Suppressor macrophage (primary cell): ENCODE measurements around the gene TSPAN5.

Source experiments
- DNase-seq, 4 experiments: peaks; one replicate each; pipeline ENCODE4 v3.0.0-alpha.2; 2020 to 2022

The TSPAN5 gene

DNA sequence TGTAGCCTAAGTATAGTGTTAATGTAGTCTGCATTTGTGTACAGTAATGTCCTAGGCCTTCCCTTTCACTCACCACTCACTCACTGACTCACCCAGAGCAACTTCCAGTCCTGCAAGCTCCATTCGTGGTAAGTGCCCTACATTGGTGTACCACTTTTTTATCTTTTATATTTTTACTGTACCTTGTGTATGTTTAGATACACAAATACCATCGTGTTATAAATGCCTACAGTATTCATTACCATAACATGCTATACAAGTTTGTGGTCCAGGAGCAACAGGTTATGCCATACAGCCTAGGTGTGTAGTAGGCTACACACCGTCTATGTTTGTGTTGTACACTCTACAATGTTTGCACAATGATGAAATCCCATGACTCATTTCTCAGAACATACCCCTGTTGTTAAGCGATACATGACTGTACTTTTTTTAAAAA, 15.4 kb downstream of the TSPAN5 start:
- DNase-seq, result no peak

DNA sequence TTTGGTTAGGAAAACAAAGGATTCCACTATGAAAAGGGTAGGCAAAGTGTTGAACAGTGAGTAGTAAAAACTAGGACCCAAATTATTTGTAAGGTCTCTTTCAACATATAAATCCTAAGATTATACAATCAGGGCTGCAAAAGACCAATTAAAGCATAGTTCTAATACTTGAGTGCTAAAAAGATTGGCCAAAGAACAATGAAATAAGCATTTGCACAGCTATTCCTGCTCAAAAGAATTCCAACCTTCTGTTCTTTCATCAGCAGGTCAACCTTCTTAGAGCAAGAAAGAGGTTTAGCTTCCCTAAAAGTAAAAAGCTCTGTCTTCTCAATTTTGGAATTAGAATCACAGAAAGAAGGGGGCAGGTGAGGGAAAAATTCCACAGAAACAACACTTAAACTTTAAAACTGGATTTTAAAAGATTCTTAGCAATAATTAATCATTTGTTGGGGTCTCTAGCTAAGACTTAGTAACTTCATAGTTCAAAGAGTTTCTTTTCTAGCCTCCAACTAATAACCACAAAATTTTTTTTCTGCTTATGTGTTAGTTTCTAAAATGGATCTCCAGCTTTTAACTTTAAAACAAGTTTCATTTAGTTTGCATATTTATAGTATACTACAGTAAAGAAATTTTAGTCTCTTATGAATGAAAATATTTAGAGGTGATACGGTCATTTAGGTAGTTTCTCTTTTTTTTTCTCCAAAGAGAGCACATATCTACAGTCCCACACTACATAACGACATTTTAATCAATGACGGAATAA, 16.3 kb downstream of the TSPAN5 start:
- no peak for DNase-seq

DNA sequence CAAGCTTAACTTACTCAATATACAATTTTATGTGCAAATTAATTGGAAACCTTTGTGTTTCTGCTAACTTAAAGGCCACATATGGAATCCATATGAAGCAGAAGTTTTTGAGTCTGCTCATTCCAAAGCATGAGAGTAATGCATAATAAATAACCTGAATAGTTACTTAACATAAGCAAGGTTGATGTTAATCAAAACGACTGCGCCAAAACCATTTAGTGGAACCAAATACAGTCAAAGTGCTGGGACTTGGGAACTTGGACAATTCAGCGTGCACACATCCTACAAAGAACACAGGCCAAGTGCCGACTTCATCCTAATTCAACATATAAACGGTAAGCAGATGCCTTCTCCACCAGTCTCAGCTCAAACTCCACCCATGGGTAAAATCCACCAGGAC, 17.0 kb downstream of the TSPAN5 start:
- no peak for DNase-seq

DNA sequence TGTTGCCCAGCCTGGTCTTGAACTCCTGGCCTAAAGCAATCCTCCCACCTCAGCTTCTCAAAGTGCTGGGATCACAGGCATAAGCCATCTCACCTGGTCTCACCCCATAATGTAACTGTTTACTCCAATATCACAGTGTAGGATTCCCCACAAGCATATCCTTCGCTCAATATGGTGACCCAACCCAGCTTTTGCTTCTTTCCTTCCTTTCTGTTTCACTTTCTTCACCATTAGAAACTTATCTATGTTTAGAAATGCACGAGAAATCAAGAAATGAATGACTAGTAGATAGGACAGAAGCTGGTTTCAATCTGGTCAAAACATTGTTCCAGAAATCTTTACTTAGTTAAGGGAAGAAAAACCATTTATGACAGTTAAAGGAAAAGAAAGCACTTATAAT, 18.9 kb downstream of the TSPAN5 start:
- DNase-seq, result no peak

DNA sequence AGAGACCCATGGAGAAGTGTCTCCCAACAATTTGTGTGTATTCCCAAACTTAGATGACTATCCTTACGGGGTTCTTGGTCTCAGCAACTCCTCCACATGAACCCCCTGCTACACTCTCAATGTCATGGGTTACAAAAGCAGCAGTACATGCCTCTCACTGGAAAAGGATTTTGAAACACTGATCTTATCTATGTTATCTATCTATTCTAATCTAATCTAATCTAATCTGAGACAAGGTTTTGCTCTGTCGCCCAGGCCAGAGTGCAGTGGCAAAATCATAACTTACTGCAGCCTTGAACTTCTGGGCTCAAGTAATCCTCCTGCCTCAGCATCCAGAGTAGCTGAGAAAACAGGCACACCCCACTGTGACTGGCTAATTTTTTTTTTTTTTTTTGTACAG, 19.3 kb downstream of the TSPAN5 start:
- DNase-seq, result no peak

DNA sequence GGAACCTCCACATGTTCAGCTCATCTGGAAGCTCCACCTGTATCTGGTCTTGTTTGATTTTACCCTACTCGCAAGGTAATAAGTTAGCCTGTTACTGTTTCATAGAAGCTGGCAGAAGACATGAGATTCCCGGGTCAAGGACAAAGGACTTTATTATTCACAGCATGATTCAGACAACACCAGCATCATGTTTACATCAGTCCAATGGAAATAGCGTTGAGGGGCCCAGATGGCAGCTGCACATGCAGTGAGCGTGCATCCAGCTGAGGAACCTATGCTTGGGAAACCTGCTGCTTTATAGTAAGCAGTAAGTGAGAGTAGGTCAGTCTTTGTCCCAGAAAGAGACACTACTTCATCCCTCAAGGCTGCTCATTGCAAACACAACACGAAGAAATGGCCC, 19.8 kb downstream of the TSPAN5 start:
- no peak for DNase-seq

DNA sequence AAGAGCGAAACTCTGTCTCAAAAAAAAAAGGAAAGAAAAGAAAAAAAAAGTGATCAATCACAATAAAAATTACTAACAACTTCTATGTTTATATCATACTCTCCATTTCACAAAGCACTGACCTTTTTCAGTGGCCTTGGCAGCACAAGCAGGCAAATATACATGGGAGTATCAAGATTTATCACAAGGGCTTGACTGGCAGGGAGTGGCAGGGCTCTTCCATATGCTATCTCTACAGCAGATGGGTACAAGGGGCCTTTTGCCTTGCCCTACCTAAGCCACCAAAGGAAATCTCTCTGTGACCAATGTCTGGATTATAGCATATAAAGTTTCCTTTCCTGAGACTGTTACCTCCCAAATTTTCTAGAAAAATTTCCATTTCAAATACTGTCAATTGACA, 24.4 kb downstream of the TSPAN5 start:
- no peak for DNase-seq

DNA sequence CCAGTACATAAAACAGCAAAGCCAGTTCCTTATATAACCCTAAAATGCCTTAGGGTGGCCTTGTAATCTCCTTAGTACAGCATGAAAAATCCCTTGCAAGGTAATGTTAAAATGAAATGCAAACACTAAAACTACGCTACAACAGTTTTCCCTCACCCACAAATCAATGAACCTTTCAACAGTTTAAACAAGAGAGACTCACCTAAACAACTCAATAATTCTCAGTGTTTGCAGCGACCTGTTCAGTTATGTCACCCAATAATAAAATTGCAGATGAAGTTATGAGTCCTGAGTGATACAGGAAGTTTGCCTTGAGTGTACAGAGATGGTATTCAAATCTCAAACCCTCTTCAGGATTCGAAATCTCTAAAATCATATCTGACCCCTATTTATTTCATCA, 25.3 kb downstream of the TSPAN5 start:
- DNase-seq, result no peak

DNA sequence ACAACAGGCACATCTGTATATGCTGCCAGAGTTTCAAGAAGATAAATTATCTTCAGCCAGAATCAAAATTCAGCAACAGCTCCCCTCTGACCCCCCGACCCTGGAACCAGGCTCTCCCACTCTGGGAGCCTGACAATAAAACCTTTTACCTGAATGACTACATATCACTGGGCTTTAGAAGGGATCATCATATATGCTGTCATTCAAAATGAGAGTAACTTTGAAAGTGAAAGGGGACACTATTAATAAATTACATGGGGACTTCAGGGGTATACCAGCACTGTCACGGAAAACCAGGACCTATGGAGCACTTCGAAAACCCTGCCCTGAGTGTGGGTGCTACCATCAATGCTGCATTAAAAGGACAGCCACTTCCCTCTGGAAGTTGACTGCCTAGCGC, 26.2 kb downstream of the TSPAN5 start:
- DNase-seq, result no peak

DNA sequence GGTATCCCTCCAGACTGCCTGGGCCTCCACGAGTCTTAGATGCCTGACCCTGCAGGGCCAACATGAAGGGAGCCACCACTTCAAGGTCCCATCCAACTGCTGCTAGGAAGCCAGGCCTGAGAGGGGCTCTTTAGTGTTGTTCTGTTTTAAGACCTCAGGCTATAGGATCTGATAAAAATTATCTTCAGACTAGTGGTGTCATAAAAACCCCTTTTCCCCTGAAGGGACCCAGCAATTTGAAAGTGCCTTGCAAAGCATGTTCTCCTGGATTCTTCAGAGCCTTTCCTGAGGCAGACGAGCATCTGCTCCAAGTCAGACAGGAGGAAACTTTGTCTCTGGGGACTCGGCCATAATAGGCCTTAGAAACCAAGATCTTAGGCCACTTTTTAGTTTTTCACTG, 26.9 kb downstream of the TSPAN5 start:
- DNase-seq, result no peak

DNA sequence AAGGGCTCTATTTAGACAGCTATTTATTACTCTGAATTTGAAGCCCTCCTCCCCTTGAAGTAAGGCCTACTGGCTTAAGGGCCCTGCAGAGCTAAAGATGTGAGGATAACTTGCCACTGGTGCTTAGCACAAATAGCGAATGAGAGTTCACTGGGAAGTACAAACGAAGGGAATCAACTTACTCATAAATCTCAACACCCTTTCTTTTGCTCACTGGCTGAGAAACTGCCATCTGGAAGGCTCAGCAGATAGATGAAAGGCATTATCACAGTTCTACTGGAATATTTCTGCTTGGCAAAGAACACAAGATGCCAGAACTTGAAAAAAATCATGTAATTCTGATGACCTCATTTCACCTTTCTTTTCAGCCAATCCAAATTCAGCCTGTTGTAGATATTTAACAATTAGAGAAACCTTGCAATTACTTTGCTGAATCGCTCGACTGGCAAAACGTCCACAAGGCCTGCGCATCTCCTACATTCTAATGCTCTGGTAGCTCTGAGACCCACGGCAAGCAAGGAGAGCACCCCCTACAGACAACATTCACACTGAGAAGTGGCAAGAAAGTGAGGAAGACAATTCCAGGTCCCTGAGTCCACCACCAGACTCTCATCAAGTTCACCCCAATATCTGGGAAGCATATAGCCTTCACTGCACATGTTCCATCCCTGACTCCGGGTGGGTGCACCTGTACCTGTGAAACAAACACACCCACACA, 27.5 kb downstream of the TSPAN5 start:
- no peak for DNase-seq

DNA sequence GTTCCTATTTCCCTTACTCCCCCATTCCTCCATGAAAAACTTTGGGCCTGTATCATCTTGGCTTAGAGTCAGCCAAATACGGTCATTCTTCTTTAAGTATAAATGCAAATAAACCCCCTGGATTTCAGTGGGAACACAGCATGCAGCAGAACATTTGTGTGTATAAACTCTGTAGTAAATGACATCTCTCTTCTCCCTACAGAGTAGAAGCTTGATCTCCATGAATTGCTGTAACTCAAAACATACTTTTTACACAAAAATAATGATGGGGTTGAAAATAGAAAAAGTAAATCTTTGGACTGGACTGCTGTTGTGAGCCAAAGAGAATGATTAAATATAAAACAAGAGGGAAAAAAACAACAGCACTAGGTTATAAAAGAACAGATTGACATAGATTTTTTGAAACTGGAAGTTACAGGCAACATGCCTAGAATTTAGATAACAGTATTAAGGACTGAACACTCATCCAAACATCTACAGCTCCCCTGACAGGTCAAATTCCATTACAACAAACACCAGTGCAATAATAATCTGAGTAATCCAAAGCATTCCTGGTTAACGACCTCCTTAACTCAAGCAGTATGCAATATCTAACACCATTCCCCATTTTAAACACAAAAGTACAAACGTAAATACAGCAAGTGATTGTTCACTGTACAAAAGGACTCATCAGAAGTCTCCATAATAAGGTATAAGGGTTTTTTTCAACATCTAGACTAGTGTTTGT, 30.7 kb downstream of the TSPAN5 start:
- DNase-seq, result no peak

DNA sequence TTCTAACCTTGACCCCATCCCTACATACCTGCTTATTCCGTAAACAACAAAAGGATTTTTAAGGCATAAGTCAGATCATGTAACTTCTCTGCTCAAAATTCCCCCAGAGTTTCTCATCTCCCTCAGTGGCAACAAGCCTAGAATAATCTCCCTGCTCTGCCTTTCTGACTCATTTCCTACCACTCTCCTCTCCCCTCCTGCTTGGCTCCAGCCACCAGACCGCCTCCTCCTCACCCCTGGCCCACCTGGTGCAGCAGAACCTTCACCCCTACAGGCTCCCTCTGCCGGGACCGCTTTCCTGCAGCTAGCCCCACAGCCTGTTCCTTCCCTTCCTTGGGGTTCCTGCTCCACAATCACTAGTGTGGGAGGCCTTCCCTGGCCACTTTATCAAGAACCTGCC, 32.1 kb downstream of the TSPAN5 start:
- DNase-seq, result no peak

DNA sequence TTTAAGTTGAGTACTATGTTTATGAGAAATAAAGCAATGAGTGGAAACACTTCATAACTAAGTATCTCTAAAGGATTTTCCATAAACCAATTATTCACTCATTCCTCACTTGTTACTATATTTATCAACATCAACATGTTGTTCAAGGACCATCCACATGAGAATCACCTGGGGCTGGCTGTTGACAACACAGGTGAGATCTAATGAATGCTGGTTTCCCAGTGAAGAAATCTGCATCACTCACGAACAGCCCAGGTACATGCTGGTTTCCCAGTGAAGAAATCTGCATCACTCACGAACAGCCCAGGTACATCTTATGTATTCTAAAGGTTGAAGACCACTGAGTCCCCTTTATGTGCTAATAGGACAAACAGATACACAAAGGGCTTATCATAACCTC, 32.5 kb downstream of the TSPAN5 start:
- no peak for DNase-seq

DNA sequence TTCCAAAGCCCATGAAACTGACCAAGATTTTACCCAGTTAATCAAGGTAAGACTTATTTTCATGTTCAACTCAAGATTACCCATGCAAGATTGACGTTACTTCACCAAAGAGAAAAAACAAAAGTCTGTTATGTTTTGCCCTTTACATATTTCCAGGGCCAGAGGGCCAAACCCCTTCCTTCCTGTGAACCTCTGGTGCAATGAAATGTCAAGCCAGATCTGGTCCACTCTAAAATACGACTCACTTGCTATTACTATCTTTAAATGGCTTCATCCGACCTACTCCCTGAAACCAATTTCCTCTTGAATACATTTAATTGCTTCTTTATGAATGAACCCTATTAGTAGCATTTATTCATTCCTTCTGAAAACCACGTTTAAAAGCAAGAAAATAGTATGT, 33.0 kb downstream of the TSPAN5 start:
- DNase-seq, result no peak

DNA sequence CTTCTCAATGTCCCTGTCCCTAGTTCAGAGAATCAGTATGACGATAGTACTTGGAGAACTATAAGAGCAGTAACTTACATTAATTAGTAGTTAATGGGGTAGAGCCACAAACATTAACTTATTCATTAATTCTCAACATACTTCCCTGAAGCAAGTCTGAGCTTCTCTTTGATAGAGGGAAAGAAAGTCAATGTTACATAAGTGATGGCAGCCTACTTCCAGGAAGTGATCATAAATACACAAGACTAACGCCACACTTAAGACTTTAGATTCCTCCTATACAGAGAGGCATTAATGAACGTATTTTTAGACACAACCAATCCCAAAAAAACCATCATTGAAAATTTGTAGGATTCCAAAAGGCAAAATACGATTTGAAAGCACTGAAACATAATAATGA, 33.8 kb downstream of the TSPAN5 start:
- DNase-seq, result no peak

DNA sequence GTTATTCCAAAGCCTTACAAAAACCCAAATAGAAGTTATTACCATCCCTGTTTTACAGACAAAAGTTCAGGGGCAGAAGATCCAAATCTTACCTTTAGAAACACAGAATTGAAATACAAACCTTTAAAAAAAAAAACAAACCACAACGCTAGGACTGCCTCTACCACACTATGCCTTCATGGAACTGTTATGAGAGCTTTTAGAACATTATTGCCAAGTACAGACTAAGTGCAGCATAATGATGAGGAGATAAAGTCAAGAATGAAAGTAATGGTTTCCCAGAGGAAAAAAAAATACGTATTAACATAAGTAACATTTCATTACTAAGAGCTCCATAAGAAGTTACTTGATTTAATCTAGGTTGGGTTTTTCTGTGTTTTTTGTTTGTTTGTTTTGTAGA, 34.3 kb downstream of the TSPAN5 start:
- DNase-seq, result no peak

DNA sequence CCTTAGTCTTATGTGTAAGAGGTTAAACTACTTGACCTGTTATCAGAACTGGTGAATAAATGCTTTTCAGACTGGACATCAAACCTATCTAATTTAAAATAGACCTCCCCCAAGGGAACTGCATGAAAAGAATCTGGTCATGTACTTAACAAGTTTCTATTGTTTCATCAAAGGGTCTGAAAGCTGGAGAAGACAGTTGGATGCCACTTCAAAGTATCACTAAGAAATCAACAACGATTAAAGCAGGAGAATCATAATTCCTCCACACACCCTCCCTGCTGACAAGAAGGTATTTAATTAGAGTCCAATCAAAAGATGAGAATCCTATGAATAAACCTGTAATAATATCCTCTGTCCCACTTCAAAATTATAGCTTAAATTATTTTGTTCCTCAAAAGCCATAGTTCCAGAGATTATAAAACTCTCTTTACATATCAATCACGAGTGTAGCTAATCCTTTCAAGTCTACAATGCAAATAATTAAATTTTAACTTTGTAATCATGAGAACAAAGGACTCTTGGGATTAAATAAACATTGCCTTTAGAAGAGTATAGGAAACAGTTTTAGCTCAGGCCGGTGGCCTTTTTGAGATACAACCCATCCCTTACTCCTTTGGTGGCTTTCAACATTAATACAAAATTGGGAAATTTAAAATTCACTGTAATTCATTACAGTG, 35.1 kb downstream of the TSPAN5 start:
- no peak for DNase-seq

DNA sequence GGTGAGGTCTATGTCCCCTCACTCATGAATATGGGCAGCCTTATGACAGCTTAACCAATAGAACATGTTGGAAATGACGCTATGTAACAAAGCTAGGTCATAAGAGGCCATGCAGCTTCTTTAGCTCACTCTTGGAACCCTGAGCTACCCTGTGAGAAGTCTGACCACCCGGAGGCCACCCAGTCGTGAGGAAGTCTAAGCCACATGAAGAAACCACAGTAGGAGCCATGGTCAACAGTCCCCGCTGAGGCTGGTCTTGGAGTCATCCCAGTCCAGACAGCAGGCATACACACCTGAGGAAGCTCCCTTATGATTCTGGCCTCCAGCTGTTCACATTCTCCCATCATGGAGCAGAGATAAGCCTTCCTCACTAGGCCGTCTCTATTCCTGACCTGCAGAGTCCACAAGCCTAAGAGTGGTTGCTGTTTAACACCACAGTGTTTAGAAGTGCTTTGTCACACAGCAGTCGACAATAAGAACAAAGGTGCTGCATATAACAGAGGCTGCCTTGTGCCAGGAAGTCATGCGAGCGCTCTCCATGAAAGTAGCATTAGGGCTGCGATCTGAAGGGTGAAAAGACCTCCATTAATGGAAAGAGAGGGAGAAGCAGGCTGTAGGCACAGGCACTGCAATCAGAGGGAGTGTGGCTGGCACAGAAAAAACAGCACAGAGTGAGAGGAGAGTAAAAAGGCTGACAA, 38.2 kb downstream of the TSPAN5 start:
- DNase-seq, result no peak

DNA sequence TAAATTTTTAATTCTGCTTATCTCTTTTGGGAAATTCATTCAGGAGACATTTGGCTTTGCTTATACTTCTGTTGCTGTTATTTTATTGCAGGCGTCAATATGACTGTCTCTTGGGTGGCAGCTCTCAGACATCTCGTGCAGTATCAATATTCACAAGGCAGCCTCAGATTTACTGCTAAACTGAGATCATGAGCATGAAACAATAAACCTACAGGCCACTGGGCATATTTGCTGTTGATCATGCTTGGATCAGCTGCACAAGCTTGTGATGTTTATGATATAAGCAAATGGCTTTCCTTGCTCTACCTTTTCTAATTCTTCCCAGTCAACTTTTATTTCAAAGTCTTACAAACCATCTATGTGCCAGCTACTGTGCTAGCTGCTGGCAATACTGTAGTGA, 39.2 kb downstream of the TSPAN5 start:
- no peak for DNase-seq

DNA sequence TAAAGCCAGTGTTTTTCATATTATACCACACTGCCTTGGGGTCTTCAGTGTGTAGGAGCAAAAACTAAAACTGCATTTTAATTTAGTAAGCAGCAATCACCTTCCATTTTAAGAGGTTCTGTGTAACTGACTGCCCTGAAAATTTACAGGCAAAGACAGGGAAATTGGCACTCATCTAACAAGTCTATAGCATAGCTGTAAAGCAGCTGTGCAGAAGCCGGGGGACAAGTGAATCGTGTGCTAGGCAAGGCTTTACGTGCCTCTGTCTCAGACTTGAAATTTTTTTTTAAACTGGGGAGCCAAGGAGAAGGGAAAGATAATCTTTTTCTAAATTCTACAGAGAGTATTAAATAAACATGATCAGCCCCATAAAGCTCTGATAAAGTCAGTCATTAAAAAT, 39.7 kb downstream of the TSPAN5 start:
- no peak for DNase-seq

DNA sequence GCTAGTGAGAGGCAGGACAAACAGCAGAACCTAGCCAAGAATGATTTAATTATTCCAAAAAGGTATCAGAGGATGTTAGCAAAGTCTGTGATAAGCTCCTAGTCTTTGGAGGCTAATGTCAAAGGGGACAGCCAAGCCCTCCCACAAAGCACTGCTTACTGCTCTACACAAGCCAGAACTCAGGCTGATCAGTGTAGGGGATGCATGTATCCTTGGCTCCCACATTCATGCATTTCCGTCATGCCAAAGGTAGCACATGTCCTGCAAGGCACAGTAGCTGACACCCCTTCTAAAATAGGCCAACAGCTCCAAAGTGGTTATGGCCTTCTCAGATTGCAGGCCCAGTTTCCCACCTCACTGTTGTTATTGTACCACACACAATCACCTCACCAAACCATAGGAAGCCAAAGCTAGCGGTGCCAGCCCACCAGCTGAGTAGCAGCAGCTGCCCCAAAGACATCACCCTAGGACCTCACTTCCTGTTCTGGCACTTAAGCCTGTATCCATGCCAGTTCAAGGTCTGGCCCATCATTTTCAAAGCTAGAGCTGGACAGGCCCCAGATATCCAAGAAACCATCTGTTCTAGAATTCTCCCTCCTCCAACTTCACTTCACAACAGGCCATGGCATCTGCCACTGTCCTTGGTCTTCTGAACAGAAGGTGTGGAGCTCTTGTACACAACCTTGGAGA, 40.9 kb downstream of the TSPAN5 start:
- no peak for DNase-seq
